Chondrocyte (in vitro differentiated cells): ENCODE measurements around the gene MRPL24. TPM values are rescaled to one million over a fixed set of nuclear protein-coding genes. Genes with fewer than 3 reads are reported as not detected.
"Not testable (repeated sequence)": the region's sequence is repeated elsewhere in the genome, so short reads cannot be mapped to it uniquely, and the experiment has no call there.

Experiments used
- DNase-seq: peaks from one replicate; pipeline ENCODE4 v3.0.0; 2021; ENCODE audit warnings: mixed read lengths, low spot score
- H3K27ac Mint-ChIP-seq: one replicate; pipeline ENCODE4 v1.8.0; 2021; ENCODE audit warnings: mild to moderate bottlenecking, moderate library complexity, mixed read lengths; ENCODE audit not compliant: unreplicated experiment
- H3K27me3 Mint-ChIP-seq: 2 replicates; pipeline ENCODE4 v1.8.0; 2021; ENCODE audit warnings: low read depth, mixed read lengths
- H3K36me3 Mint-ChIP-seq: 2 replicates; pipeline ENCODE4 v1.8.0; 2021; ENCODE audit warnings: low read depth, mixed read lengths
- H3K4me1 Mint-ChIP-seq: 2 replicates; pipeline ENCODE4 v1.8.0; 2021; ENCODE audit warnings: low read depth, mild to moderate bottlenecking, mixed read lengths
- H3K4me3 Mint-ChIP-seq: one replicate; pipeline ENCODE4 v1.8.0; 2021; ENCODE audit warnings: mild to moderate bottlenecking, moderate library complexity, mixed read lengths; ENCODE audit not compliant: unreplicated experiment
- H3K9me3 Mint-ChIP-seq: 2 replicates; pipeline ENCODE4 v1.8.0; 2021; ENCODE audit warnings: low read depth, mixed read lengths
- total RNA-seq: library from RNA; stranded (reverse); gene quantifications from 3 replicates; pipeline ENCODE4 v1.2.1, GENCODE V29; 2021
- TF ChIP-seq, protein P1 (sequence below): fragments of 200-600 bp; sonication (generic); IDR thresholded peaks from 2 replicates; pipeline ENCODE4 v1.5.0; 2021; ENCODE audit warnings: antibody characterized with exemption, mild to moderate bottlenecking, moderate library complexity

The MRPL24 gene
- total RNA-seq, 1 donor from 2014 or later: 40.3 TPM

DNA sequence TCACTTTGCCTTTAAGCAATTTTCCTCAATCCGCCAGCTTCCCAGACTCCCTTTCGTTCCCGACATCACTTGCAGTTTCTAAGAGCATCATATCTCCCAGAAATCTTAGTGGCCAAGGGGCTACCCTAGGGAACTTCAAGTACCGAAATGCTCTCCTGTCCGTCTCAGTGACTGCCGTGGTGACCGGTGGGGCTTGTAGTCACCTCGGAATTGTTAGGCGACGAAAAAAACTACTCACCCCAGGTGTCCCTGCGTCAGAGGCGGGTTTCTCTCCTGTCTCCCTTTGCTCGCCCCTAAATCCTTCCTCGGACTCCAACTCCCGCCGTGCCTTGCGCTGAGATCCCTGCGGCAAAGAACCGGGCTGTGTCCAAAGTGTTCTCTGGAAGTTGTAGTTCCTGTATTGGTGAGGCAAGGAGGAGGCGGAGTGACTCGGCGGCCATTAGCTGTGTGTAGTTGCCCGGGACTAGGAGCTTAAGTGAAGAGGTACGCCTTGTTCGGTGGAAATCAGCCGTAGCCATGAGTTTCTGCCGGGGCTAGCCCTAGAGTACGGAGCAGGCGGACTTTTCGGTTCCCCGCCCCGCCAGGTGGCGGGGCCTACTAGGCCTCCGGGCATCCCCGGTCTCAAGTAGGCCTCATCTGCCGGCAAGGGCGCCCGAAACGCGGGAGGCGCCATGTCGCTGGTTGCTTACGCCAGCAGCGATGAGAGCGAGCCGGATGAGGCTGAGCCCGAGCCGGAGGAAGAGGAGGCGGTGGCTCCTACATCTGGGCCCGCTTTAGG, 26.4 kb upstream of the MRPL24 start, which contains the start of gene PRCC:
PRCC (plus strand) TSS at position 435 of the 778 bp plus-strand sequence; CDS start at position 672, 237 bp downstream.
- no peak within 1 kb of the TSS for H3K4me3 Mint-ChIP-seq
- no peaks in the 10 kb centered on the region for H3K27me3 Mint-ChIP-seq
- H3K4me1 Mint-ChIP-seq: peaks cover 34% of the 10 kb centered on the region
- peak; percentile 98 for DNase-seq
- no peak within 1 kb of the TSS for H3K27ac Mint-ChIP-seq
- H3K9me3 Mint-ChIP-seq: no peaks in the 10 kb centered on the region
- TF ChIP-seq, protein P1, sequence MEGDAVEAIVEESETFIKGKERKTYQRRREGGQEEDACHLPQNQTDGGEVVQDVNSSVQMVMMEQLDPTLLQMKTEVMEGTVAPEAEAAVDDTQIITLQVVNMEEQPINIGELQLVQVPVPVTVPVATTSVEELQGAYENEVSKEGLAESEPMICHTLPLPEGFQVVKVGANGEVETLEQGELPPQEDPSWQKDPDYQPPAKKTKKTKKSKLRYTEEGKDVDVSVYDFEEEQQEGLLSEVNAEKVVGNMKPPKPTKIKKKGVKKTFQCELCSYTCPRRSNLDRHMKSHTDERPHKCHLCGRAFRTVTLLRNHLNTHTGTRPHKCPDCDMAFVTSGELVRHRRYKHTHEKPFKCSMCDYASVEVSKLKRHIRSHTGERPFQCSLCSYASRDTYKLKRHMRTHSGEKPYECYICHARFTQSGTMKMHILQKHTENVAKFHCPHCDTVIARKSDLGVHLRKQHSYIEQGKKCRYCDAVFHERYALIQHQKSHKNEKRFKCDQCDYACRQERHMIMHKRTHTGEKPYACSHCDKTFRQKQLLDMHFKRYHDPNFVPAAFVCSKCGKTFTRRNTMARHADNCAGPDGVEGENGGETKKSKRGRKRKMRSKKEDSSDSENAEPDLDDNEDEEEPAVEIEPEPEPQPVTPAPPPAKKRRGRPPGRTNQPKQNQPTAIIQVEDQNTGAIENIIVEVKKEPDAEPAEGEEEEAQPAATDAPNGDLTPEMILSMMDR: peak; percentile 42
- H3K36me3 Mint-ChIP-seq: peaks cover 6% of the 10 kb centered on the region

DNA sequence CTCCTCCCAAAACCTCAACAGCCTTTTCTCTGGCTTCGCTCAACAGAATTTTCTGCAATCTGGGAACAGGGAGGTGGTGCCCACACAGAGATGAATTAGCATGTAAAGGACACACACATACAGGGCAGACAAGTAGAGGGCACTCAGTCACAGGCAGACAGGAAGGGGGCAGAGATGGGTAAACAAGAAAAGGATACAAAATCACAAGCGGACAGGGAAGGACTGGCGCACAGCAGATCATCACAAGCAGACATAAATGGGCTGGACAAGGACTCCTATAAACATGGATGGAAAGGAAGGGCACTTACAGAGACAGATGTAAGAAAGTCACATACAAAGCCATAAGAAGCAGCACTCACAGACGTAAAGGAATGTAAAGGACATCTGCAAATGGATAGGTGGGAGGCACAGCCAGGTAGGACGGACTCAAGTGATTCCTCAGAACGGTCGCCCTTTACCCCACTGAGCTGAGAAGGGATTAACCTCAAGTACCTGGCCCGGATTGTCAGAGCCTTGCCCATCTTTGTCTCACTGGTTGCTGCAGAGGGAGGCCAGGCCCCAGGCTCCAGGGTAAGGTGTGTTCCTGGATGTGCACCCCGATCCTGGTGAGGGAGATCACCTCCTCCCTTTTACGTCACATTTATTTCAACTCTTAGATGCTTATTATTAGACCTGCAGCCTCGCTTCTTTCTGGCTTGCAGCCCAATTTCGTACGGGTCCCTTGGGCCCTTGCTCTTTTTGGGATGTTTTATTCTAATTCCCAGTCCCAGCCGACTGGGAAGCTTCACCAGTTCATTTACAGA, 25.6 kb upstream of the MRPL24 start:
- Mint-ChIP-seq H3K27me3 (no peaks in the 10 kb centered on the region), H3K4me3 (no peak overlapping the region), H3K9me3 (no peaks in the 10 kb centered on the region), H3K27ac (no peak overlapping the region), H3K36me3 (peaks cover 6% of the 10 kb centered on the region), H3K4me1 (peaks cover 28% of the 10 kb centered on the region)
- TF ChIP-seq, protein P1: no peak
- DNase-seq: peak; percentile 55

DNA sequence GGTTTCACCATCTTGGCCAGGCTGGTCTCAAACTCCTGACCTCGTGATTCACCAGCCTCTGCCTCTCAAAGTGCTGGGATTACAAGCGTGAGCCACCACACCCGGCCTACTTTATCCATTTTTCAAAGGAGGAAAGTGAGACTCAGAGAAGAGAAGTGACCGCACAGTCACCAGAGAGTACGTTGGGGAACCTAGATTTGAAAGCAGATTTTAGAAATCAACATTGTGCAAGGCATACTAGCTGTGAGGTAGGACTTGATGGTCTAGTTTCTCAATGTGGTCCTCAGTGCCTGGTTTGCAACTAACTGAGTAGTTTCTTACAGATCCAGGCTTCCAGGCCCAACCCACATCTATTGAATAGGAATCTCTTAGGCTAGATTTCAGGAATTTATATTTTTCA, 24.8 kb upstream of the MRPL24 start:
- no peak overlapping the region for H3K27ac Mint-ChIP-seq
- TF ChIP-seq, protein P1: no peak
- peaks cover 20% of the 10 kb centered on the region for H3K4me1 Mint-ChIP-seq
- H3K4me3 Mint-ChIP-seq: no peak overlapping the region
- no peaks in the 10 kb centered on the region for H3K36me3 Mint-ChIP-seq
- H3K9me3 Mint-ChIP-seq: no peaks in the 10 kb centered on the region
- no peaks in the 10 kb centered on the region for H3K27me3 Mint-ChIP-seq
- DNase-seq: no peak

DNA sequence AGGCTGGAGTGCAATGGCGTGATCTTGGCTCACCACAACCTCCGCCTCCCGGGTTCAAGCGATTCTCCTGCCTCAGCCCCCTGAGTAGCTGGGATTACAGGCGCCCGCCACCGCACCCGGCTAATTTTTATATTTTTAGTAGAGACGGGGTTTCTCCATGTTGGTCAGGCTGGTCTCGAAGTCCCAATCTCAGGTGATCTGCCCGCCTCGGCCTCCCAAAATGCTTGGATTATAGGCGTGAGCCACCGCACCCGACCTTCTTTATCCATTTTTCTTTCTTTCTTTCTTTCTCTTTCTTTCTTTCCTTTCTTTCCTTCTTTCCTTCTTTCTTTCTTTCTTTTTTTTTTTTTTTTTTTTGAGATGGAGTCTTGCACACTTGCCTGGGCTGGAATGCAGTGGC, 24.2 kb upstream of the MRPL24 start:
- H3K9me3 Mint-ChIP-seq, H3K27me3 Mint-ChIP-seq, H3K4me3 Mint-ChIP-seq: not testable (repeated sequence)

DNA sequence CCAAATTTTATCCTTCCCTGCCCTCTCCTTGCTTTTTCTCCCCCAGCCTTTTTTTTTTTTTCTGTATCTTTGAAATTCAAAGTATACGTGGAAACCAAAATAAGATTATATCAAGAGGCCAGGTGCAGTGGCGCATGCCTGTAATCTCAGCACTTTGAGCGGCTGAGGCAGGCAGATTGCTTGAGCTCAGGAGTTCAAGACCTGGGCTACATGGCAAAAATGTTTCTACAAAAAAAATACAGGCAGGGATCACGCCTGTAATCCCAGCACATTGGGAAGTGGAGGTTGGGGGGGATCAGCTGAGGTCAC, 19.9 kb upstream of the MRPL24 start:
- DNase-seq: peak; percentile 22
- Mint-ChIP-seq H3K36me3 (no peaks in the 10 kb centered on the region), H3K27ac (no peak overlapping the region), H3K4me1 (no peaks in the 10 kb centered on the region), H3K4me3 (no peak overlapping the region), H3K9me3 (no peaks in the 10 kb centered on the region), H3K27me3 (no peaks in the 10 kb centered on the region)
- TF ChIP-seq, protein P1: no peak

More for the DNA sequence above, 24.2 kb upstream of the MRPL24 start:
- peaks cover 17% of the 10 kb centered on the region for H3K4me1 Mint-ChIP-seq
- not testable (repeated sequence) for H3K27ac Mint-ChIP-seq, H3K36me3 Mint-ChIP-seq
- DNase-seq: peak; percentile 9
